Smooth muscle cell (in vitro differentiated cells): Measurements from ENCODE around the gene CDH1. TPM values are rescaled to one million over a fixed set of nuclear protein-coding genes. Genes with fewer than 3 reads are reported as not detected.

Experiments
- DNase-seq: peaks from one replicate; lab custom pipeline; 2025; ENCODE audit not compliant: unreplicated experiment; lab: John Stamatoyannopoulos, UW
- H2AFZ ChIP-seq: fragments of 200-600 bp; sonication (generic); 2 replicates; pipeline ENCODE4 v1.6.0; 2016; ENCODE audit warnings: antibody characterized with exemption, low read depth, mild to moderate bottlenecking
- H3F3A ChIP-seq: fragments of 200-600 bp; sonication (generic); 2 replicates; pipeline ENCODE4 v1.6.0; 2017; ENCODE audit warnings: antibody characterized with exemption, low read depth
- H3K27ac ChIP-seq: fragments of 200-600 bp; sonication (generic); 2 replicates; pipeline ENCODE4 v1.5.1; 2016; ENCODE audit warnings: low read depth, mild to moderate bottlenecking
- H3K27me3 ChIP-seq: fragments of 200-600 bp; sonication (generic); 2 replicates; pipeline ENCODE4 v1.6.1; 2016; ENCODE audit warnings: low read depth, mild to moderate bottlenecking
- H3K36me3 ChIP-seq: fragments of 200-600 bp; sonication (generic); 2 replicates; pipeline ENCODE4 v1.5.1; 2016; ENCODE audit warnings: low read depth
- H3K4me1 ChIP-seq: fragments of 200-600 bp; sonication (generic); 2 replicates; pipeline ENCODE4 v1.5.1; 2016; ENCODE audit warnings: low read depth
- H3K4me2 ChIP-seq: fragments of 200-600 bp; sonication (generic); 2 replicates; pipeline ENCODE4 v1.6.0; 2016; ENCODE audit warnings: mild to moderate bottlenecking
- H3K4me3 ChIP-seq: fragments of 200-600 bp; sonication (generic); 2 replicates; pipeline ENCODE4 v1.5.1; 2016; ENCODE audit warnings: mild to moderate bottlenecking
- H3K79me2 ChIP-seq: fragments of 200-600 bp; sonication (generic); 2 replicates; pipeline ENCODE4 v1.6.0; 2016; ENCODE audit warnings: low read depth, mild to moderate bottlenecking
- H3K9ac ChIP-seq: fragments of 200-600 bp; sonication (generic); 2 replicates; pipeline ENCODE4 v1.6.0; 2016; ENCODE audit warnings: low read depth
- H3K9me3 ChIP-seq: fragments of 200-600 bp; sonication (generic); replicated peaks from 2 replicates; pipeline ENCODE4 v1.5.1; 2016; ENCODE audit warnings: low read depth
- H4K20me1 ChIP-seq: fragments of 200-600 bp; sonication (generic); 2 replicates; pipeline ENCODE4 v1.6.0; 2016; ENCODE audit warnings: low read depth
- WGBS: methylation state at CpG from one replicate; pipeline ENCODE4 v1.1.7; 2016; ENCODE audit warnings: low lambda C conversion rate; 5-methylcytosine and 5-hydroxymethylcytosine counted together
- polyA plus RNA-seq: library from polyadenylated mRNA; unstranded; fragments of >200 nt; fragmentation: Nextera tagmentation; extraction: Ambion mirVana; gene quantifications from 2 replicates; pipeline ENCODE4 v1.2.1, GENCODE V29; 2016
- total RNA-seq: library from RNA; depleted of rRNA; stranded (reverse); fragments of >200 nt; gene quantifications from 2 replicates; pipeline ENCODE4 v1.2.3, GENCODE V29; 2014
- TF ChIP-seq, protein P1 (sequence below): fragments of 200-600 bp; sonication (generic); IDR thresholded peaks from 2 replicates; pipeline ENCODE4 v1.5.1; 2017; ENCODE audit warnings: borderline replicate concordance, mild to moderate bottlenecking, antibody characterized with exemption; ENCODE audit not compliant: insufficient read depth, poor library complexity, severe bottlenecking

The CDH1 gene
- total and polyA plus RNA-seq, 2 experiments from 2014 or later, result 4.7 to 45.8 TPM

DNA sequence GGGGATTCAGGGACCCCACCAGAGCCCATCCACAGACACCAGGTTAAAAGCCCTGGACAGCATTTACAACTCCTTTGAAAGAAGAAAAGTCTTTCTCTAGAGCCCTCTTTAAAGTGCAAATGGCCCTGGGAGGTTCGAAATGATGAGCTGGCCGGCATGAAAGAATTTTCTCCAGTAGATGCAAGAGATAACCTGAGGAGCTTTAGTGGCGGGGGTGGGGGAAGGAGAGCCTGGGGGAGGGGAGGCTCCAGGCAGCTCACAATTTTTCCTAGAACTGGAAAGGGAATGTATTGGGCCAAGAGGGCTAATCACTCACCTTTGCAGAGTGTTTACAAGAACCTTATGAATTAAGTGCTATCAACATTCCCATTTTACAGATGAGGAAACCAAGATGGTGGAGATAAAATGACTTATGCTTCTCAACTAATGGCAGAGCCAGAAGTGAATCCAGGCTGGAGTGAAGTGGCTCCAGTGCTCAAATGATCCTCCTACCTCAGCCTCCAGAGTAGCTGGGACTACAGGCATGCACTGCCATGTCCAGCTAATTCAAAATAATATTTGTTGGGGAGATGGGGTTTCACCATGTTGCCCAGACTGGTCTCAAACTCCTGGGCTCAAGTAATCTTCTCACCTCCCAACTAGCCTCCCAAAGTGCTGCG lies 4.2 kb upstream of the CDH1 start:
- no peak overlapping the region for H2AFZ ChIP-seq
- peak overlapping the region; percentile 32 for H3K27ac ChIP-seq
- no peak overlapping the region for H3K4me3 ChIP-seq
- H4K20me1 ChIP-seq, result no peaks in the 10 kb centered on the region
- no peaks in the 10 kb centered on the region for H3F3A ChIP-seq
- H3K4me1 ChIP-seq, result peaks cover 14% of the 10 kb centered on the region
- 27% methylated on average over 4 of the region's 4 CpGs for WGBS
- H3K9ac ChIP-seq, result no peak overlapping the region
- TF ChIP-seq, protein P1, sequence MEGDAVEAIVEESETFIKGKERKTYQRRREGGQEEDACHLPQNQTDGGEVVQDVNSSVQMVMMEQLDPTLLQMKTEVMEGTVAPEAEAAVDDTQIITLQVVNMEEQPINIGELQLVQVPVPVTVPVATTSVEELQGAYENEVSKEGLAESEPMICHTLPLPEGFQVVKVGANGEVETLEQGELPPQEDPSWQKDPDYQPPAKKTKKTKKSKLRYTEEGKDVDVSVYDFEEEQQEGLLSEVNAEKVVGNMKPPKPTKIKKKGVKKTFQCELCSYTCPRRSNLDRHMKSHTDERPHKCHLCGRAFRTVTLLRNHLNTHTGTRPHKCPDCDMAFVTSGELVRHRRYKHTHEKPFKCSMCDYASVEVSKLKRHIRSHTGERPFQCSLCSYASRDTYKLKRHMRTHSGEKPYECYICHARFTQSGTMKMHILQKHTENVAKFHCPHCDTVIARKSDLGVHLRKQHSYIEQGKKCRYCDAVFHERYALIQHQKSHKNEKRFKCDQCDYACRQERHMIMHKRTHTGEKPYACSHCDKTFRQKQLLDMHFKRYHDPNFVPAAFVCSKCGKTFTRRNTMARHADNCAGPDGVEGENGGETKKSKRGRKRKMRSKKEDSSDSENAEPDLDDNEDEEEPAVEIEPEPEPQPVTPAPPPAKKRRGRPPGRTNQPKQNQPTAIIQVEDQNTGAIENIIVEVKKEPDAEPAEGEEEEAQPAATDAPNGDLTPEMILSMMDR, result no peak
- H3K4me2 ChIP-seq, result no peak overlapping the region
- H3K27me3 ChIP-seq, result peaks cover 39% of the 10 kb centered on the region
- H3K36me3 ChIP-seq, result no peaks in the 10 kb centered on the region
- H3K9me3 ChIP-seq, result no peaks in the 10 kb centered on the region
- DNase-seq, result no peak
- H3K79me2 ChIP-seq, result no peaks in the 10 kb centered on the region

DNA sequence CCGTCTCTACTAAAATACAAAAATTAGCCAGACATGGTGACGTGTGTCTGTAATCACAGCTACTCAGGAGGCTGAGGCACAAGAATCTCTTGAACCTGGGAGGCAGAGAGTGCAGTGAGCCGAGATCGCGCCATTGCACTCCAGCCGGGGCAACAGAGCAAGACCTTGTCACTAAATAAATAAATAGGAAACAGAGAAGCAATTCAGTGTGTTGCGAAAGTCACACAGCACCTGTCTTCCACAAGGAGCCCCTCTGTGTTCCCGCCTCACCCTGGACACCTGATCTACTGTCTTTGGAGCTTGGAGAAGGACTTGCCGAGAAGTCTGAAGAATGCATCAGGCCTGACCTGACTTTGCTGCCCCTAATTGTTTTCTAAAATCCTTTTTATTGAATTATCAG lies 3.5 kb upstream of the CDH1 start:
- Histone ChIP-seq H3F3A (no peaks in the 10 kb centered on the region), H3K27ac (no peak overlapping the region), H3K4me1 (peaks cover 17% of the 10 kb centered on the region), H2AFZ (no peak overlapping the region), H3K4me3 (no peak overlapping the region), H4K20me1 (no peaks in the 10 kb centered on the region), H3K36me3 (no peaks in the 10 kb centered on the region), H3K79me2 (no peaks in the 10 kb centered on the region), H3K9ac (no peak overlapping the region), H3K27me3 (peaks cover 46% of the 10 kb centered on the region), H3K4me2 (no peak overlapping the region), H3K9me3 (no peaks in the 10 kb centered on the region)
- DNase-seq, result no peak
- 93% methylated on average over 9 of the region's 9 CpGs for WGBS
- TF ChIP-seq, protein P1, result no peak

DNA sequence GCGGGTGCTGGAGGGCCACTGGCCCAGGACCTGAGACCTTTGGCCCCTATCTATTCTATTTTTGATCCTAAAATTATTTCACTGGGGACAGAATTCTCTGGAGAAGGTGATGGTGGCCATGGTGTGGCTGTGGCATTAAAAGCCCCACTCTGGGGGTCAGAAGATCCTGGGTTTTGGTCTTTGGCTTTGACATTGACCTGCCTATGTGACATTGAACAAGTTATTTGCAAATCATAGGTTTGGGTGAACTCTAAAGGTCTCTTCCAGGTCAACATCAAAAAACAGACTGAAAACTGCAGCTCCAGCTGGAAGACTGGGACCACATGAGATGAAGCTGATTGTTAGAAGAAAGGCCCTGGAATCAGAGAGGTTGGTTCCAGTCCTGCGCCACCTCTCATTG lies 2.3 kb upstream of the CDH1 start:
- H3K9me3 ChIP-seq, result no peaks in the 10 kb centered on the region
- no peak overlapping the region for H3K27ac ChIP-seq
- H3F3A ChIP-seq, result no peaks in the 10 kb centered on the region
- no peak overlapping the region for H3K9ac ChIP-seq
- H2AFZ ChIP-seq, result no peak overlapping the region
- H3K4me3 ChIP-seq, result no peak overlapping the region
- peaks cover 17% of the 10 kb centered on the region for H3K4me1 ChIP-seq
- H4K20me1 ChIP-seq, result no peaks in the 10 kb centered on the region
- no peaks in the 10 kb centered on the region for H3K36me3 ChIP-seq
- DNase-seq, result no peak
- TF ChIP-seq, protein P1, result no peak
- WGBS, result 95% methylated on average over 2 of the region's 2 CpGs
- H3K27me3 ChIP-seq, result peaks cover 47% of the 10 kb centered on the region
- H3K79me2 ChIP-seq, result no peaks in the 10 kb centered on the region
- H3K4me2 ChIP-seq, result no peak overlapping the region

DNA sequence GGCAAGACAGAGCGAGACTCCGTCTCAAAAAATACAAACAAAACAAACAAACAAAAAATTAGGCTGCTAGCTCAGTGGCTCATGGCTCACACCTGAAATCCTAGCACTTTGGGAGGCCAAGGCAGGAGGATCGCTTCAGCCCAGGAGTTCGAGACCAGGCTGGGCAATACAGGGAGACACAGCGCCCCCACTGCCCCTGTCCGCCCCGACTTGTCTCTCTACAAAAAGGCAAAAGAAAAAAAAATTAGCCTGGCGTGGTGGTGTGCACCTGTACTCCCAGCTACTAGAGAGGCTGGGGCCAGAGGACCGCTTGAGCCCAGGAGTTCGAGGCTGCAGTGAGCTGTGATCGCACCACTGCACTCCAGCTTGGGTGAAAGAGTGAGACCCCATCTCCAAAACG lies 531 bp upstream of the CDH1 start:
- Histone ChIP-seq H3K36me3 (no peaks in the 10 kb centered on the region), H3K79me2 (no peaks in the 10 kb centered on the region), H3K4me1 (peaks cover 17% of the 10 kb centered on the region), H3K9me3 (no peaks in the 10 kb centered on the region), H3K27me3 (peaks cover 47% of the 10 kb centered on the region), H3K4me2 (peak overlapping the region; percentile 84), H3F3A (no peaks in the 10 kb centered on the region), H3K4me3 (peak overlapping the region; percentile 59), H4K20me1 (peaks cover 5% of the 10 kb centered on the region), H3K9ac (no peak overlapping the region), H3K27ac (no peak overlapping the region), H2AFZ (no peak overlapping the region)
- TF ChIP-seq, protein P1, result no peak
- 93% methylated on average over 12 of the region's 12 CpGs for WGBS
- DNase-seq, result no peak
